Measurements from ENCODE around the gene PKP1.

- no peak for TF ChIP-seq ZNF274 (IDR thresholded peaks at IDR 0.05; ENCODE audit: low read length)
- TF ChIP-seq ZNF274 (tag by site-specific recombination; IDR thresholded peaks at IDR 0.05; ENCODE audit: borderline replicate concordance) = no peak
- TF ChIP-seq, protein P1, sequence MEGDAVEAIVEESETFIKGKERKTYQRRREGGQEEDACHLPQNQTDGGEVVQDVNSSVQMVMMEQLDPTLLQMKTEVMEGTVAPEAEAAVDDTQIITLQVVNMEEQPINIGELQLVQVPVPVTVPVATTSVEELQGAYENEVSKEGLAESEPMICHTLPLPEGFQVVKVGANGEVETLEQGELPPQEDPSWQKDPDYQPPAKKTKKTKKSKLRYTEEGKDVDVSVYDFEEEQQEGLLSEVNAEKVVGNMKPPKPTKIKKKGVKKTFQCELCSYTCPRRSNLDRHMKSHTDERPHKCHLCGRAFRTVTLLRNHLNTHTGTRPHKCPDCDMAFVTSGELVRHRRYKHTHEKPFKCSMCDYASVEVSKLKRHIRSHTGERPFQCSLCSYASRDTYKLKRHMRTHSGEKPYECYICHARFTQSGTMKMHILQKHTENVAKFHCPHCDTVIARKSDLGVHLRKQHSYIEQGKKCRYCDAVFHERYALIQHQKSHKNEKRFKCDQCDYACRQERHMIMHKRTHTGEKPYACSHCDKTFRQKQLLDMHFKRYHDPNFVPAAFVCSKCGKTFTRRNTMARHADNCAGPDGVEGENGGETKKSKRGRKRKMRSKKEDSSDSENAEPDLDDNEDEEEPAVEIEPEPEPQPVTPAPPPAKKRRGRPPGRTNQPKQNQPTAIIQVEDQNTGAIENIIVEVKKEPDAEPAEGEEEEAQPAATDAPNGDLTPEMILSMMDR (tag by site-specific recombination; IDR thresholded peaks at IDR 0.05) = no peak
- TF ChIP-seq OVOL3 (tag by site-specific recombination; IDR thresholded peaks at IDR 0.05) = no peak
- TF ChIP-seq REST (tag by site-specific recombination; IDR thresholded peaks at IDR 0.05) = no peak
- TF ChIP-seq, protein P2, sequence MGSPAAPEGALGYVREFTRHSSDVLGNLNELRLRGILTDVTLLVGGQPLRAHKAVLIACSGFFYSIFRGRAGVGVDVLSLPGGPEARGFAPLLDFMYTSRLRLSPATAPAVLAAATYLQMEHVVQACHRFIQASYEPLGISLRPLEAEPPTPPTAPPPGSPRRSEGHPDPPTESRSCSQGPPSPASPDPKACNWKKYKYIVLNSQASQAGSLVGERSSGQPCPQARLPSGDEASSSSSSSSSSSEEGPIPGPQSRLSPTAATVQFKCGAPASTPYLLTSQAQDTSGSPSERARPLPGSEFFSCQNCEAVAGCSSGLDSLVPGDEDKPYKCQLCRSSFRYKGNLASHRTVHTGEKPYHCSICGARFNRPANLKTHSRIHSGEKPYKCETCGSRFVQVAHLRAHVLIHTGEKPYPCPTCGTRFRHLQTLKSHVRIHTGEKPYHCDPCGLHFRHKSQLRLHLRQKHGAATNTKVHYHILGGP (tag by site-specific recombination; IDR thresholded peaks at IDR 0.05) = no peak
Observed at GRCh38 chr1:201335901-201336300, 52.6 kb downstream of the PKP1 start.

All from HEK293 (cell line).